GM21367 (cell line): Measurements from ENCODE around the gene SELENOW.

Experiments used
- ATAC-seq: cut with Tn5 transposase; IDR thresholded peaks from one replicate; pipeline ENCODE4 v1.9.1; 2021; ENCODE audit not compliant: unreplicated experiment

SELENOW gene

DNA sequence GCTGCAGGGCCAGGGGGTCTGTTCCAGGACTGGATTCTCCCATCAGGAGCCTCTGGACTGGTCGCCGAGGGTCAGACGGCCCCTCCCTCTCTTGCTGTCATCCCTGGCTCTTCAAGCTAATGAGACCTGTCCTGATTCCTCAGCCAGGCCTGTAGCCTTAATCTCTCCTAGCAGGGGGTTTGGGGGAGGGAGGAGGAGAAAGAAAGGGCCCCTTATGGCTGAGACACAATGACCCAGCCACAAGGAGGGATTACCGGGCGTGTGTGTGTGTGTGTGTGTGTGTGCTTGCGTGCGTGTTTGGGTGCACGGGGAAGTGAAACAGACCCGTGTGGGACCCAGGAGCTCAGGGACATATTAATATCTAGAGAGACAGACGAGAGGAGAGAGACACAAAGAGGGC is 41.4 kb downstream of the SELENOW start:
- no peak for ATAC-seq

DNA sequence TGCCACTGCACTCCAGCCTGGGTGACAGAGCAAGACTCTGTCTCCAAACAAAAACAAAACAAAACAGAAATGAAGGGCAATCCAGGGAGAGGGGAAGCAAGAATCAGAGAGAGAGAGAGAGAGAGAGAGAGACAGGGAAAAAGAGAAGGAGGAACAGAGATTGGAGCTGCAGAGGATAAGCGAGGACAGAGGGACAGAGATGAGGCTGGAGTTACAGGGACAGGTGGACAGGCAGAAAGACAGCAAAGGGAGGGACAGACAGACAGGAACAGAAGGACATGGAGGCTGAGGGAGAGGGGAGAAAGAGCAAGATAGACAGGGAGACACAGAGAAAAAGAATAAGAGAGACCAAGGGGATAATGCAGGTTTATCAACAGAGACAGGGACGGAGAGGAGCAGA is 41.9 kb downstream of the SELENOW start:
- ATAC-seq: no peak

DNA sequence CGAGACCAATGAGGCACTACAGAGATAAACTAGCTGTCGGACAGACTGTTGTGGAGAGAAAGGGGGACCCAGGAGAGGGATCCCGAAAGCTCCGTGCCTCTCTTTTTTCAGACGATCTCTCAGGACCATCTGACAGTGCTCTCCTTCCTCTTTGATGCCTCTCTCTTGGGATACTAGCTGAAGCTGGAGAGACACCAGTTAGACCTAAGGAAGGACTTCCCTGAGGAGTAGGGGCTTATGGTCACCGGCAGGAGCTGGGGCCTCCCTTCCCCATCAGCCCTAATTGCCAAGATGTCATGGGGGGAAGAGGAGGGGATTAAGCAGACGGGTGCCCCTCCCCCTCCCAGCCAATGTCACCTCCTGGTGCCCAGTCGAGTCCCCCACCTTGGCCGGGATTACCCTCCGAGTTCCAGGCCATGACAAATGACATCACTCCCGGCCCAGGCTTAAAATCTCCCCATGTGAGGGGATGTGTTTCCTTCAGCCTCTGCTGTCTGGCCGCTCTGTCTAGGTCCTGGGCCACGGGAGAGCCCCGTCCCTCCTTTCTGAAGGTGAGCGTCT is 43.0 kb downstream of the SELENOW start, which contains the start of gene CRX:
TSS of gene CRX (plus strand) at position 478 of the 561 bp plus-strand sequence. CDS start 12,507 bp downstream, outside the sequence.
- ATAC-seq: no peak

DNA sequence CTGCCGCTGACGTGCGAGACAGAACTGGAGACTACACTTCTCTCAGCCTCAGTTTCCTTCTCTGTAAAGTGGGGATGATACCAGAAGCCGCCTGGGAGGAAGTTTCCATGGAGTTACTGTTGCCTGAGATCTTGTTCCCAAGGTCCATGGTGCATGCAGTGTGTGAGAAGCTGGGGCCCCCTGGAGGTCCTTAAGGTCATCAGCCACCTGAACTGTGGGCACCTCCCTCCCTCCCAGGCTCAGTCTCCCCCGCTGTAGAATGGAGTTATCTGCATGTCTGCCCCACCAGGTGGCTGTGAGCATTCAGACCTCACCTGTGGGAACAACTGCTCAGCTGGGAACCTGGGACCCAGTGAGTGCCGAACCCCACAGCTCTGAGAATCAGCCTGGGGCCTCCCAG is 45.9 kb downstream of the SELENOW start:
- ATAC-seq: no peak

DNA sequence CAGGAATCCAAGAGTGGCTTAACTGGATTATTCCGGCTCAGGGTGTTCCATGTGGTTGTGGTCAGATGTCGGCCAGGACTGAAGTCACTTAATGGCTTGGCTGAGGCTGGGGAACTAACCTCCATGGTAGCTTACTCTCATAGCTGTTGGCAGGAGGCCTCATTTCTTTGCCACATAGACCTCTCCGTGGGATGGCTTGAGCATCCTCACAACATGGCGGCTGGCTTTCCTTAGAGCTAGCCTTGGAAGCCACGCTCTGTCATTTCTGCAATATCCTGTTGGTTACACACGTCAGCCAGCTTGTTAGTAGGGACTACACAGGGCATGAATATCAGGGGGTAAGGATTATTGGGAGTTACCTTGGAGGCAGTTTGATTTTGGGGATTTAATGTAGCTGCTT is 48.3 kb downstream of the SELENOW start:
- no peak for ATAC-seq

DNA sequence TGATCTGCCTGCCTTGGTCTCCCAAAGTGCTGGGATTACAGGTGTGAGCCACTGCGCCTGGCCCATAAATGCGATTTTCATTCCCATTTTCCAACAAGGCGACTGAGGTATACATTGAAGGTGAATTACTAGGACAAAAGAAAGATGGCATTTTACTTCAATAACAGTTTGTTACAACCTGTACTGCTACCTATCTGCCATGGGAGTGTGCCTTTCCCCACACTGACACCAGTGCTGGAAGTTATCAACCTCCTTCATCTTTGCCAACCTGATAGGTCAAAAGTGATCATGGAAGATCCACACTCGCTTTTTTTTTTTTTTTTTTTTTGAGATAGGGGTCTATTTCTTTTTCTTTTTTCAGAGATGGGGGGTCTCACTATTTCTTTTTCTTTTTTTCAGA is 54.2 kb downstream of the SELENOW start:
- no peak for ATAC-seq
